SW480 (cell line): ENCODE results near the gene ST8SIA6.
"Not testable (repeated sequence)": the region's sequence is repeated elsewhere in the genome, so short reads cannot be mapped to it uniquely, and the experiment has no call there.

Source experiments
- DNase-seq: peaks from one replicate; pipeline ENCODE4 v3.0.0-alpha.2; 2016; ENCODE audit warnings: low spot score

ST8SIA6 gene, protein sequence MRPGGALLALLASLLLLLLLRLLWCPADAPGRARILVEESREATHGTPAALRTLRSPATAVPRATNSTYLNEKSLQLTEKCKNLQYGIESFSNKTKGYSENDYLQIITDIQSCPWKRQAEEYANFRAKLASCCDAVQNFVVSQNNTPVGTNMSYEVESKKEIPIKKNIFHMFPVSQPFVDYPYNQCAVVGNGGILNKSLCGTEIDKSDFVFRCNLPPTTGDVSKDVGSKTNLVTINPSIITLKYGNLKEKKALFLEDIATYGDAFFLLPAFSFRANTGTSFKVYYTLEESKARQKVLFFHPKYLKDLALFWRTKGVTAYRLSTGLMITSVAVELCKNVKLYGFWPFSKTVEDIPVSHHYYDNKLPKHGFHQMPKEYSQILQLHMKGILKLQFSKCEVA

DNA sequence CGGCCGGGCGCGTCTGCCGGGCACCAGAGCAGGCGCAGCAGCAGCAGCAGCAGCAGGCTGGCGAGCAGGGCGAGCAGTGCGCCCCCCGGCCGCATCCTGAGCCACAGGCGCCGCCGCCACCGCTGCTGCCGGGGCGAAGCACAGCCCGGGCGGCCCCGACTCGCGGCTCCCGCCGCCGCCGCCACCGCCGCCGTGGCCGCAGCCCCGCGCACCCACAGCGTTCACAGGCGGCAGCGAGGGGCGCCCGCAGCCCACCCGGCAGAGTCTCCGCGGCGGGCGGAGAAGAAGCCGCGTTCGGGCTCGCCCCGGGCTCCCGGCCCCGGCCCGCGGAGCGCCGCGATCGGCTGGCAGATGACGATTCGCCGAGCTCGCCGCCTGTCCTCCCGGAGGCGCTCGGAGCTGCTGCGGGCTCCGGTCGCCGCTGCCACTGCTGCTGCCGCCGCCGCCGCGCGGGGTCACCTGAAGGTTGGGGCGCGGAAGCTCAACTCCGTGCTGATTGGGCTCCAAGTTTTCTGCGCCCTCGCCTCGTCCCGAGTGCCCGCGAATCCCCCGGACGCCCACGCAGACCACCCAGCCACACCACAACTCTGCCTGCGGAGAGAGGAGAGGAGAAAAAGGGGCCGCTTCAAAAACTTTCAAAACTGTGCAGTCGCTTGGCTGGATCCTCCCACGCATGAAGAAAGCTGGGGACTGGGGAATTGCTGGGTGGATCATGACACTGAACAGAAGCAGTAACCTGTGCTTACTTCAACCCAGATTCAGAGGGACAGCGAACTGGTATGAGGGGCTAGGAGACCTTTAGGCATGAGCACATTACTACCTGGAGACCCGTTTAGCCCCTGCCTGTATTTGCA is at the start of gene ST8SIA6:
TSS of gene ST8SIA6 (minus strand) at position 435 of the 854 bp plus-strand sequence. CDS start at position 95, 340 bp downstream.
- peak; percentile 37 for DNase-seq

DNA sequence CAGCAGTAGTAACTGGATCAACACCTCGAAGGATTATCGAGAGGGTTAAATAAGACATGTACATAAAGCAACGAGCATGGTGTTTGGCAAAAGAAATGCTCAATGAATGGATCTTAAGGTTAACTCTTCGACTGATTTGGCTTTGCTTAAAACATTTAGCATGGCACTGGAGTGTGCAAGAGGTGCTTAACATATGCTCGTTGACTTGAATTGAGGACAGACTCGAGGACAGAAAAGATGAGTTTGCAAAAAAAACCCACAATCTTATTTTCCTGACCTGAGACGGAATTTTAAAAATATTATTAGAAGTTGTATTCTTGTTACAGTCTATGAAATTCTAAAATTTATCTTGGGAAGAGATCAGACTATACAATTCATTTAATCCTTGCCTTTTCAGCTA is 49.4 kb upstream of the ST8SIA6 start:
- no peak for DNase-seq

DNA sequence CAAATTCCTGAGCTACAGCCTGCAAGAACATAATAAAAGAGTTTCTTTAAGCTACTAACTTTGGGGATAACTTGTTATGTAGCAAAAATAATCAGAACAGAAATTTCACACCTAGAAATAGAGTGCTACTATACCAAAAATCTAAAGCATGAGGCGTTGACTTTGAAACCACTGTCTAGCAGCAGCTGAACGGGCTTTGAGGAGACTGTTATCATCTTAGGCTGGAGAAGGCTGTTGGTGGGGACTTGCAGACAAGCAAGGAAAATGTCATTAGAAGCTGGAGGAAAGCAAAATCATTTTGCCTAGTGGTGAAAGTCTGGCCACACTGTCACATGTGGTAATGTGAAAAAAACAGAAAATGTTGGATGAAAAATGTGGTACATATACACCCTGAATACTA is 48.4 kb upstream of the ST8SIA6 start:
- no peak for DNase-seq

DNA sequence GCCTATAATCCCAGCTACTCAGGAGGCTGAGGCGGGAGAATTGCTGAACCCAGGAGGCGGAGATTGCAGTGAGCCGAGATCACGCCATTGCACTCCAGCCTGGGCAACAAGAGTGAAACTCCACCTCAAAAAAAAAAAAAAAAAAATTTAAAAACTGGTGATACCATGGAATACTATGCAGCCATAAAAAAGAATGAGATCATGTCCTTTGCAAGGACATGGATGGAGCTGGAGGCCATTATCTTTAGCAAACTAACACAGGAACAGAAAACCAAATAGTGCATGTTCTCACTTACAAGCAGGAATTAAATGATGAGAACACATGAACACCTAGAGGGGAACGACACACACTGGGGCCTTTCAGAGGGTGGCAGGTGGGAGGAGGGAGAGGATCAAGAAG is 44.6 kb upstream of the ST8SIA6 start:
- DNase-seq = not testable (repeated sequence)

DNA sequence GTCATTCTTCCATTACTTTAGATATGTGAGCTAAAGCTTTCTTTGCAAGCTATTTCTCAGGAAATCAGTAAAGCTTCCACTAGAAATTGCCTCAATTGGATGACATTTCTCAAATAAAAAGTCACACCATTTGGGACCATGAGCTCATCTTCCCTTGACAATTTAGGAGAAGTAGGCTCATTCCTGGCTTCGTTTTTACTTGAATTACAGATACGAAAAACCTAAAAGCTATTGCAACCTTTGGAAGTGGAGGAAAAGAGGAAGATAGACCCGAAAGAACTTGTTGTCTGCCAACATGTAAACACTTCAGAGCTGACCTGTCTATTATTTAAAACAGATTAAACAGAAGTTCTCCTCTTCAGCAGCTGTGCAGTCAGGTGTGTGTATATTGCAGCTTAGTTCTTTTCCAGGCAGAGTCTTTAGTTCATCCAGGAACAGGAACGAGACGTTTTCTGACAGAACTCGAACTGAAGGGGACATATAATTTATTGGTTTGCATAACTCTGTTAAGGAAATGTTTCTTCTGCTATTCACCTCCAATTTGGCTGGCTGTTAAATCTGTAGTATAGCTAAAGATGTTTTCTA is 43.1 kb upstream of the ST8SIA6 start:
- no peak for DNase-seq

DNA sequence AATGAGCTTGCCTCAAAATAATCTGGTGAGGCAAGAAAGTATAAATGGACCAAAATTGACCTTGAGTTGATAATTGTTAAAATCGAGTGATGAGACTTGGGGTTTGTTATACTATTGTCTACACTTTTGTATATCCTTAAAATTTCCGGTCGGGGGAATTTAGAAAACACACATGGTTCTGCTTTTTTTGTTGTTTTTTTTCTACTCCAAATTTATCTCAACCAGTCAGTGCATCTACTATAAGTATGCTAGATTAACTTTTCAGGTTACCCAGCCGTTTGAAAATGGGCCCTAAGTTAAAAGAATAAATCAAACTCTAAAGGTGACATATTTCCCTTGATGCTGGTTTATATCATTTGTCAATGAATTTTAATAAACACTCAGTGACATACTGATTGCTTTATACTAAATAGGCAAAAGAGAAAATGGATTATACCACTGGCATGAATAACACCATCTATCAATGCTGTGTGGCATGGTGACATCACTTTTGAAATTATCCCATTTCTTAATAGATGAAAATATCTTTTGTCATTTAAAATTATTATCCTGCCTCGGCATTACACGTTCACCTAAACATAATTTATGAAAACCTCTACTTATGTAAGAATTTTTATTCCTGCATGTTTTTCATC is 40.3 kb upstream of the ST8SIA6 start:
- DNase-seq = no peak

DNA sequence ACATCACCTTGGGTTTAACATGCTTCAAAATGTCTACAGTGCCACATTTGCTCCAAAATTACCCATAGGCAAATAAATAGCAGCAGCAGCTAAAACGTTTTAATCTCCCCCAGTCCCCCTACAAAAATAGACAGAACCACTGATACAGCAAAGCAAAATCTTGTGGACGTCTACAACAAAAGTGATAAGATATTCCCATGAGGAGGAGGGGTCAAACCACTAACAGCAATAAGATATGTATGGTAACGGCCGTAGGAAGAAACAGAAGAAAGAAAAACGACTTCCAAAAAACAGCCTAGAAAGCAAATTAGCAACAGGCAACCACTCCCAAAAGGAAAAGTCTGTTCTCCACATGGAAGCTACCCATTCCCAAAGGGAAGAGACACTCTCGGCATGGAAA is 34.5 kb upstream of the ST8SIA6 start:
- no peak for DNase-seq

DNA sequence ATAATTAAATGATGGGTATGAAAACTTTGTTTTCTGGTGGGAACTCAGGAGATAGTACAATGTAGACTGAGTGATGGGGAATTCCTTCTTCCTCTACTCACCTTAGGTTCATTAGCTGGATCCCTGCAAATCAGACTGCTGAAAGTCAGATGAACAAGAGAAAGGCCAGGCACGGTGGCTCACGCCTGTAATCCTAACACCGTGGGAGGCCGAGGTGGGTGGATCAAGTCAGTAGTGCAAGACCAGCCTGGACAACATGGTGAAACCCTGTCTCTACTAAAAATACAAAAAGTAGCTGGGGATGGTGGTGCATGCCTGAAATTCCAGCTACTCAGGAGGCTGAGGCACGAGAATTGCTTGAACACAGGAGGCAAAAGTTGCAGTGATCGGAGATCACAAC is 28.7 kb upstream of the ST8SIA6 start:
- no peak for DNase-seq

DNA sequence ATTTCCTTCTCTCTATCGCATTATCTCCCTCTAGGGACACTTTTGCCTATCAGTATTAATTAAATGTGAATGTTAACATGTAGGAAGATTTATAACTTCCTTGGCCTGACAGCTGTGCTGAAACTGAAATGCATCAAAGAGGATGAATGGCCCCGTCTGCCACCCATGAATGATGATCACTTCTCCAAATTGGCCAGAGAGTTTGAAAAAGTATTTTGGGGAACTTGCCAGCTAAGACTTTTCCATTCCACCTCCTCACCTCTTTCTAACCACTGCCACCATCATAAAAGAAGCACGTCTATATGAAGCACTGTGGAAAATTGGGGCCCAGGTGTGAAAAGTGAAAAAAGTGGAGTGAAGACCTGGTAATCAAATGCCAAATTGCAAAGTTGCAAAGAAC is 25.4 kb upstream of the ST8SIA6 start:
- DNase-seq = no peak

DNA sequence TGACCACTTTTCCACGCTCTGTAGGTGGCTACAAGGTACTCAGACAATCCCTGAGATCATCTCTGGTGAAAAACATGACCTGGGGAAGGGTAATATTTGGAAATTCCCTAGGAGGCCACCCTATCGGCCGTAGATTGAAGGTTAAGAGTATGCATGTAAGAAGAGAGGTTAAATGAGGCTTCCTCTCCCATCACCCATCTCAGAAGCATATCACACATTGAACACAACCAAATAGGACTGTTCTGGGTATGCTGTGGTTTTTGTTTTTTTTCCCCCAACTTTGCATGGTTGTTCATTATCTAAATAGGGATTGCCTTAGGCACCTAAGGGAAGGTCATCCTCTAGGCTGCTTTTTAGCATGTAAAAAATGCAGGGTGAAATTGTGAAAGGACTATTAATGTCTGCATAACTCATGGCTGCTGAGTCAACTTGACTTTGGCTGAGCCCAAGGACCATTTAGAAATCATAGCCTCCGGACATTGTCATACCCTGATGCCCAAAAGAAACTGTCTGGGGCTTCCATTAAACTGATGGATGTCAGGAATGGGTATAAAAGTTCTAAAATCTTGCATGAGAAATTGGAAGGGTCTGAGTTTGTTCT is 24.7 kb upstream of the ST8SIA6 start:
- DNase-seq = no peak

DNA sequence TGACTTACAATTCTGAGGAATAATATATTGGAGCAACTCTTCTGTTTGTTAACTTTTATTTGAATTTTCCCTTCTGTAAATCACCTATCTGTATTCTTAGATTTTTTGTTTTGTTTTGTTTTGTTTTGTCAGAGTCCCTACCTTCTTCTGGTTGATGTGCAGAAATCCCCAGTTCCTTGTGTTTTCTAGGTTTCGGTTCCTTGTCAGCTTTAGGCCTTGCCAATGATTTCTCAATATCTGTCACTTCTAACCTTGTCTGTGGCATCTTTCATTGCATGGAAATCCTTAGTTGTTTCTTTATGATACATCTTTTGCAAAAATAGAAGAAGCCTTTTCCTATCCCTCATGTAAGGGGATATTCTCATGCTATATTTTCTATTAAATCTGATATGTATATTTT is 21.7 kb upstream of the ST8SIA6 start:
- no peak for DNase-seq

DNA sequence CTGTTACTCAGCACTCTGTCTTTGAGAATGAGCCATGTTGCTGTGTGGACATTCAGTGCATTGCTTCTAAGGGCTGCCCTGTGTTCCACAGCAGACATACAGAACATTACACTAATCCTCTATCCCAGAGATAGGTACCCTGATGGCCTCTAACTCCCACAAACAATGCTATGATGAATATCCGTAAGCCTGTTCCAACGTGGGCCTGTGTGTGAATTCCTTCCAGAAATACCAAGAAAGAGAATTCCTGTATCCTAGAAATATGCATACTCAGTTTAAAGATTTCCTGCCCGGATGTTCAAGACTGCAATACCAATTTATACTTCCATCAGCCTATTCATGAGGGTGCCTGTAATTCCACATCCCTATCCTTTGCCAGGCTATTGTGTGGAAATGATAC is 21.3 kb upstream of the ST8SIA6 start:
- no peak for DNase-seq

DNA sequence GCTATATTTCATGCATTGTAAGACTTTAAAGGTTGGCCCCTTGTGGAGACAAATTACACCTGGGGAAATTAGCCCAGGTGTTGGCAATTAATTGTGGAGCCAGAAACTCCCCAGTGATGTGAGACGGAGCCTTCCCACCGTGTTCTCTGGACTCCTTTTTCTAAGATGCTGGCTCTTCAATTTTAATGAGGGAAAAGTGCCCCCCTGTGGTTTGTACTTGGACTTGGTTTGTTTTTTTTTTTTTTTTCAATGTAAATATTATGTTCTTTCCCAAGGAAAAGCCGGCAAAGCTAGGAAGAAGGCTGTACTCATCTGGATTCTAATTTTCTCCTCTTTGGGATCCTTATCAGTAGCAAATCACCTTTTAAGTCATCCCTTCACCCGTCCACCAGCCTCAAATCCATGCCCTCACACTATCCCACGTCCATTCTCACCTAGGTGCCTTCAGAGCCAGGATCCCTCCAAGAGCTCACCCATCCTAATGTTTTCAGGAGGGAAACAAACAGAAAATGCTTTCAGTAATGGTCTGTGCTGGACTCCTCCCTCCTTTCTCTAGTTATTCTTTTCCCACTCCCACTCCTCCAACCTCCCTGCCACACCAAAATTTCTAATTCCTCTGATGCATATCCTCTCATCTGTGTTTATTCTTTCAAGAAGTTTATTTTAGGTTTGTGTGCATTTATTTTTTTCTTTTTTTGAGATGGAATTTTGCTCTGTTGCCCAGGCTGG is 20.4 kb upstream of the ST8SIA6 start:
- DNase-seq = no peak

DNA sequence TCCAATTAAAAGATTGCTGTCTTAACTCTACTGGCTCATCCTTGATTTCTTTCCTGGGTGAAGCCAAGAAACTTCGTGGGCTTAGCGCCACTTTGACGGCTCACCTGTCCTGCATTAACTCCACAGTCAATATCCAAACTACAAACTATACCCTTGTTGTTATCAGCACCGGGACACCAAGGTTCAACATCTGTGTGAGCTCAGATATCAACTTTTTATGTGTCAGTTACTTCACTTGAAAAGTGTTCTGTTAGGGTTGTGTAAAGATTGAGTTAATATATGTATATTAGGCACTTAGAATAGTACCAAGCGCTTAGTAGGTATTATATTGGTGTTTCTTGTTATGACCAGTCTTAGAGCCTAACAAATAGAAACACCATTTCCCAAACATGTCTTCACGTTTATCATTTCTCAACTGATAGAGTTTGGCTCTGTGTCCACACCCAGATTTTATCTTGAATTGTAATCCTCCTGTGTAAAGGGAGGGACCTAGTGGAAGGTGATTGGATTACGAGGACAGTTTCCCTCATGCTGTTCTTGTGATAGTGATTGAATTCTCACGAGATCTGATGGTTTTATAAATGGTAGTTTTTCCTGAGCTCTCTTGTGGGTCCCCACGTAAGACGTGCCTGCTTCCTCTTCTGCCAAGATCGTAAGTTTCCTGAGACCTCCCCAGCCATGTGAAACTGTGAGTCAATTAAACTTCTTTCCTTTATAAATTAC is 19.0 kb upstream of the ST8SIA6 start:
- no peak for DNase-seq

DNA sequence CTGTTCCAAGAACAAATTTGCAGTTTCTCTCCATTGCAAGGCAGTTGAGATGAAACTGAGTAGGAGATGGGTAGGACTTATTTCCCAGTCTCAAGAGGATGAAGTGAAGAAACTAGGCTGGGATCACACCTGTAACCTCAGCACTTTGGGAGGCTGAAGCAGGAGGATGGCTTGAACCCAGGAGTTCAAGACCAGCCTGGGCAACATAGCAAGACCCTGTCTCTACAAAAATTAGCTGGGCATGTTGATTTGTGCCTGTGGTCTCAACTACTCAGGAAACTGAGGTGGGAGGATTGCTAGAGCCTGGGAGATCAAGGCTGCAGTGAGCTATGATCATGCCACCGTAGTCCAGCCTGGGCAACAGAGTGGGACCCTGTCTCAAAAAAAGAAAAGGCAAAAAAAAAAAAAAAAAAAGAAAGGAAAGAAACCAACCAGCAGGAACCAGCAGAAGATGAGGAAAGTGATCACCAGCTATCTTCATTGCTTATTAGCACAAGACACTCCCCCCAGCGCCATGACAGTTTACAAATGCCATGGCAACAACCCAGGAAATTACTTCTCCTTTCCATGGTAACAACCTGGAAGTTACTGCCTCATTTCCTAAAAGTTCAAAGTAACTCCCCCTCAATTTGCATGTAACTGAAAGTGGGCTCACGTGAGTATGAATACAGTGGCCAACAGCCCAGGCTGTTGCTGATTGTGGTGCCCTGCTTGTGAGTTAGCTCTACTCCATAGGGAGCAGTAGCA is 18.3 kb upstream of the ST8SIA6 start:
- no peak for DNase-seq

DNA sequence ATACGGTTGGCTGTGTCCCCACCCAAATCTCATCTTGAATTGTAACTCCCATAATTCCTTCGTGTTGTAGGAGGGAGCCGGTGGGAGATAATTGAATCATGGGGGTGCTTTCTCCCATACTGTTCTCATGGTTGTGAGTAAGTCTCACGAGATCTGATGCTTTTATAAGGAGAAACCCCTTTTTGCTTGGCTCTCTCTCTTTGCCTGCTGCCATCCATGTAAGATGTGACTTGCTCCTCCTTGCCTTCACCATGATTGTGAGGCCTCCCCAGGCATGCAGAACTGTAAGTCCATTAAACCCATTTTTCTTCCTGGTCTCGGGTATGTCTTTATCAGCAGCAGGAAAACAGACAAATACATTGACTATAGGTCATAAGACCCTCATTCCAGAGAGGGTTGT is 15.9 kb upstream of the ST8SIA6 start:
- no peak for DNase-seq

DNA sequence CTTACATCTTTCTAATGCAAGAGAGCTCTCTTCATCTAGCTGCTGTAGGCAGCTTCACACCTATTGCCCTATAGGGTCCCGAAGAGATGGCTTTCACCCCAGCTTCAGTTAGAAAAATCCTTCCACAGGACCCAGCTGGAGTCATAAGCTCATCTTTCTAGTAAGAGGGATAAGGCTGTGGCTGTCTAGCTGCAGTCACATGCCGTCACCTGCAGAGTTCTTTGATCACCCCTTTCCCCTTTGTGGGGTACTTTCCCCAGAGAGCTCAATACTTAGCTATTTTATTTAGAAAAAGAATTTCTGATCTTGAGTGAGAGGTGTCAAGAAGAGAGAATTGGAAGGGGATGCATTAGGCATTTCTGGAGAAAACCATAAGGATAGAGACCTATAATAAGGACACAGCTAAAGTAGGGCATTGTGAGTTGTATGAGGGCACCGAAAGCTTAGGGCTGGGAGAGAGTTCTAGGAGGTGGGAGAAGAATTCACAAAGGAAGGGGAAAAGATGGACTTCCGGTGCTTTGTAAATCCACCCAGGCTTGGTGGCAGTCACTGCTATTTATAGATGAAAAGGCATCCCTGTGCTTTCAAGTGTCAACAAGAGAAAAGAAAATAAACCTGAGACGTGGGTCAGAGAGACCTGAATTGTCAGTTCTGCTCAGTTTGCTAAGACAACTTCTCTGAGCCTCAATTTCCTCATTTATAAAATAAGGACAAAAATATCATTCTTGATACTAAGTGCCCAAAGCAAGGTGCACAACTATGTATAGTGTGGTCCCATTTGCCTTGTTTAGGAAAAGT is 11.1 kb upstream of the ST8SIA6 start:
- no peak for DNase-seq

DNA sequence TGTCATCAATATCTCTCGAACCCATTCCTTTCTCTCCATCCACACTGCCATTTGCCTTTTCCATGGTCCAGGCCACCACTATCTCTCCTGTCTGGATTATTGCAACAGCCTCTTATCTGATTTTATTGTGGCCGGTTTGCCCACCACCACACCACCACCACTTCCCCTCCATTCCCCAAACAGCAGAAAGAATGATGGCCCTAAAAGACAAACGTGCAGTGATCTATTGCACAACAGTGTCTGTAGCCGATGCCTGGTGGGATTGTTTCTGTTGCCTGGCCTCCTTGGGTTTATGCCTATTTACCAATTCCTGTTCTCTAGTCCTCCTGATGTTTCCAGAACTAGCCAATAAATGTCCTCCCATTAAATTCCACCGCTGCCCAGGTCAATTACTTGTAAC is 10.2 kb upstream of the ST8SIA6 start:
- DNase-seq = no peak

DNA sequence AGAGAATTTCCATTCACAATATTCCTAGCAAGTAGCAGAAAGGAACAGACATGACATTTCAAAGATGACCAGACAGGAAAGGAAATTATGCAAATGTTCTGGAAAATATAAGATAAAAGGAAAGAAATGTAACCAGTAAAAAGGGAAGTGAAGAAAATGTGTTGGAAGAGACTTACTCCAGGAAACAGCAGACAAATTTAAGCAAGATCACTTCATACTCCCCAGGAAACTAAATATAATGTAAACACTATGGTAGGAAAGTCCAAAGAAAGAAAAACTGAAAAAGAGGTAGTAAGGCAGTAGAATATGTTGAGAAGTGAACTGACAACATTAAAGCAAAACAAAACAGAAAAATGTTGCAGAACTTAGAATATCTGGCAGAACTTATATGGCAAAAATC is 6.4 kb upstream of the ST8SIA6 start:
- no peak for DNase-seq
